HG03045 (cell line): ENCODE data around the gene PDE6H.
A peak's percentile ranks its signal among the peaks of the same experiment; 100 is the strongest.

ENCODE experiments used
- ATAC-seq: cut with Tn5 transposase; IDR thresholded peaks from one replicate; pipeline ENCODE4 v1.9.1; 2021; ENCODE audit warnings: mild to moderate bottlenecking, moderate library complexity; ENCODE audit not compliant: unreplicated experiment

PDE6H gene

GRCh38 chr12:14950982-14951746, 21.7 kb upstream of the PDE6H start:
- ATAC-seq = no peak

- no peak for ATAC-seq
Observed at GRCh38 chr12:14951851-14952250, 21.0 kb upstream of the PDE6H start.

- peak; percentile 58 for ATAC-seq
Observed at GRCh38 chr12:14952299-14952921, 20.4 kb upstream of the PDE6H start.

GRCh38 chr12:14953752-14954151, 19.1 kb upstream of the PDE6H start:
- no peak for ATAC-seq

GRCh38 chr12:14954269-14954668, 18.6 kb upstream of the PDE6H start:
- ATAC-seq = no peak

- ATAC-seq = no peak
Observed at GRCh38 chr12:14956024-14956891, 16.6 kb upstream of the PDE6H start.

- no peak for ATAC-seq
Observed at GRCh38 chr12:14956905-14957304, 15.9 kb upstream of the PDE6H start.

- ATAC-seq = no peak
Observed at GRCh38 chr12:14957551-14958168, 15.2 kb upstream of the PDE6H start.

GRCh38 chr12:14958361-14959125, 14.3 kb upstream of the PDE6H start:
- no peak for ATAC-seq

GRCh38 chr12:14959126-14959440, 13.8 kb upstream of the PDE6H start:
- no peak for ATAC-seq

- no peak for ATAC-seq
Observed at GRCh38 chr12:14959463-14959862, 13.4 kb upstream of the PDE6H start.

GRCh38 chr12:14959916-14960496, 12.8 kb upstream of the PDE6H start:
- no peak for ATAC-seq

GRCh38 chr12:14960548-14961465, 12.0 kb upstream of the PDE6H start:
- peak; percentile 34 for ATAC-seq

- ATAC-seq = peak; percentile 61
Observed at GRCh38 chr12:14961466-14962152, 11.2 kb upstream of the PDE6H start, which contains the start of gene ARHGDIB. ARHGDIB (minus strand) TSS chr12:14961601; CDS start chr12:14950712, 10,889 bp downstream.

- ATAC-seq = no peak
Observed at GRCh38 chr12:14962153-14962539, 10.7 kb upstream of the PDE6H start.

GRCh38 chr12:14962797-14963196, 10.0 kb upstream of the PDE6H start:
- ATAC-seq = no peak

- ATAC-seq = no peak
Observed at GRCh38 chr12:14963520-14963919, 9.3 kb upstream of the PDE6H start.

GRCh38 chr12:14964406-14964805, 8.4 kb upstream of the PDE6H start:
- no peak for ATAC-seq
